ENCODE measurements around the gene USP9Y. TPM values are rescaled to one million over a fixed set of nuclear protein-coding genes. Genes with fewer than 3 reads are reported as not detected.

Gene USP9Y
- total RNA-seq, 1 experiment from 2014 or later = 29.1 TPM

GRCh38 chrY:12867960-12868359 is 166.9 kb downstream of the USP9Y start:
- Mint-ChIP-seq H3K27ac (no peak overlapping the region), H3K36me3 (no peaks in the 10 kb centered on the region), H3K4me1 (peaks cover 7% of the 10 kb centered on the region), H3K9me3 (no peaks in the 10 kb centered on the region), H3K4me3 (no peak overlapping the region), H3K27me3 (ENCODE audit: low read depth) (no peaks in the 10 kb centered on the region)
- ATAC-seq (no peak), DNase-seq (ENCODE audit: low spot score) (no peak)
- CTCF ChIA-PET = no interaction called here
- TF ChIP-seq E2F5 (CRISPR knock-in tag; IDR thresholded peaks at IDR 0.05) = no peak
- TF ChIP-seq, protein P1, sequence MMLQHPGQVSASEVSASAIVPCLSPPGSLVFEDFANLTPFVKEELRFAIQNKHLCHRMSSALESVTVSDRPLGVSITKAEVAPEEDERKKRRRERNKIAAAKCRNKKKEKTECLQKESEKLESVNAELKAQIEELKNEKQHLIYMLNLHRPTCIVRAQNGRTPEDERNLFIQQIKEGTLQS (CRISPR knock-in tag; conservative IDR thresholded peaks at IDR 0.05) = no peak
- POLR2A ChIA-PET = no interaction called here

GRCh38 chrY:12896973-12897372 is 195.9 kb downstream of the USP9Y start:
- Mint-ChIP-seq H3K27me3 (ENCODE audit: low read depth) (no peaks in the 10 kb centered on the region), H3K9me3 (peaks cover 8% of the 10 kb centered on the region), H3K4me1 (no peaks in the 10 kb centered on the region), H3K27ac (no peak overlapping the region), H3K4me3 (no peak overlapping the region), H3K36me3 (0 out of 2 replicates have a peak, but pooled peaks cover under 1% of the 10 kb centered on the region)
- POLR2A ChIA-PET = no interaction called here
- CTCF ChIA-PET = no interaction called here
- no peak for TF ChIP-seq ZNF281 (CRISPR knock-in tag; IDR thresholded peaks at IDR 0.05)
- no peak for TF ChIP-seq FOXP1 (CRISPR knock-in tag; IDR thresholded peaks at IDR 0.05; ENCODE audit: borderline replicate concordance)
- no peak for TF ChIP-seq NFATC4 (CRISPR knock-in tag; IDR thresholded peaks at IDR 0.05)
- no peak for TF ChIP-seq TEAD1 (CRISPR knock-in tag; IDR thresholded peaks at IDR 0.05)
- TF ChIP-seq, protein P2, sequence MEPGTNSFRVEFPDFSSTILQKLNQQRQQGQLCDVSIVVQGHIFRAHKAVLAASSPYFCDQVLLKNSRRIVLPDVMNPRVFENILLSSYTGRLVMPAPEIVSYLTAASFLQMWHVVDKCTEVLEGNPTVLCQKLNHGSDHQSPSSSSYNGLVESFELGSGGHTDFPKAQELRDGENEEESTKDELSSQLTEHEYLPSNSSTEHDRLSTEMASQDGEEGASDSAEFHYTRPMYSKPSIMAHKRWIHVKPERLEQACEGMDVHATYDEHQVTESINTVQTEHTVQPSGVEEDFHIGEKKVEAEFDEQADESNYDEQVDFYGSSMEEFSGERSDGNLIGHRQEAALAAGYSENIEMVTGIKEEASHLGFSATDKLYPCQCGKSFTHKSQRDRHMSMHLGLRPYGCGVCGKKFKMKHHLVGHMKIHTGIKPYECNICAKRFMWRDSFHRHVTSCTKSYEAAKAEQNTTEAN (CRISPR knock-in tag; IDR thresholded peaks at IDR 0.05) = no peak
- no peak for TF ChIP-seq HMGA2 (CRISPR knock-in tag; IDR thresholded peaks at IDR 0.05)
- TF ChIP-seq SOX15 (CRISPR knock-in tag; IDR thresholded peaks at IDR 0.05) = no peak
- no peak for TF ChIP-seq ZNF396 (CRISPR knock-in tag; IDR thresholded peaks at IDR 0.05; ENCODE audit: borderline replicate concordance)
- no peak for TF ChIP-seq NR2C2 (CRISPR knock-in tag; IDR thresholded peaks at IDR 0.05)
- TF ChIP-seq ZNF219 (CRISPR knock-in tag; IDR thresholded peaks at IDR 0.05; ENCODE audit: borderline replicate concordance) = no peak
- TF ChIP-seq, protein P3, sequence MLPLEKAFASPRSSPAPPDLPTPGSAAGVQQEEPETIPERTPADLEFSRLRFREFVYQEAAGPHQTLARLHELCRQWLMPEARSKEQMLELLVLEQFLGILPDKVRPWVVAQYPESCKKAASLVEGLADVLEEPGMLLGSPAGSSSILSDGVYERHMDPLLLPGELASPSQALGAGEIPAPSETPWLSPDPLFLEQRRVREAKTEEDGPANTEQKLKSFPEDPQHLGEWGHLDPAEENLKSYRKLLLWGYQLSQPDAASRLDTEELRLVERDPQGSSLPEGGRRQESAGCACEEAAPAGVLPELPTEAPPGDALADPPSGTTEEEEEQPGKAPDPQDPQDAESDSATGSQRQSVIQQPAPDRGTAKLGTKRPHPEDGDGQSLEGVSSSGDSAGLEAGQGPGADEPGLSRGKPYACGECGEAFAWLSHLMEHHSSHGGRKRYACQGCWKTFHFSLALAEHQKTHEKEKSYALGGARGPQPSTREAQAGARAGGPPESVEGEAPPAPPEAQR (CRISPR knock-in tag; IDR thresholded peaks at IDR 0.05) = no peak
- TF ChIP-seq GABPB1 (CRISPR knock-in tag; IDR thresholded peaks at IDR 0.05) = no peak
- TF ChIP-seq ZNF416 (CRISPR knock-in tag; IDR thresholded peaks at IDR 0.05) = no peak
- no peak for TF ChIP-seq SMAD3 (CRISPR knock-in tag; IDR thresholded peaks at IDR 0.05; ENCODE audit: borderline replicate concordance)
- TF ChIP-seq CBFB (CRISPR knock-in tag; IDR thresholded peaks at IDR 0.05; ENCODE audit: low read depth) = no peak
- TF ChIP-seq OVOL2 (CRISPR knock-in tag; IDR thresholded peaks at IDR 0.05; ENCODE audit: borderline replicate concordance) = no peak
- TF ChIP-seq IRF2 (CRISPR knock-in tag; IDR thresholded peaks at IDR 0.05; ENCODE audit: borderline replicate concordance, low read depth) = no peak
- DNase-seq (ENCODE audit: low spot score) = no peak
- ATAC-seq = no peak
